GM23338 (cell line): ENCODE data around the gene TACC3.

Experiments used
- EZH2 ChIP-seq: fragments of 200-600 bp; sonication (generic); IDR thresholded peaks from one replicate; pipeline ENCODE4 v1.8.0; 2017; ENCODE audit warnings: antibody characterized with exemption, mild to moderate bottlenecking, low read depth; ENCODE audit not compliant: unreplicated experiment
- POLR2AphosphoS5 ChIP-seq: IDR thresholded peaks from 2 replicates; pipeline ENCODE4 v1.6.1; 2016; ENCODE audit warnings: antibody characterized with exemption, low read depth
- TF ChIP-seq, protein P1 (sequence below): IDR thresholded peaks from one replicate; pipeline ENCODE4 v1.6.1; 2018; ENCODE audit warnings: antibody characterized with exemption; ENCODE audit not compliant: unreplicated experiment
- TF ChIP-seq, protein P2 (sequence below), 2 experiments: fragments of 200-600 bp in 1 of 2; sonication (generic) in 1 of 2; conservative IDR thresholded peaks; 2 replicates each; pipeline versions ENCODE4 v1.5.1 to v1.6.1; 2016 to 2017; ENCODE audit warnings: antibody characterized with exemption in 2 of 2, low read depth in 2 of 2, mild to moderate bottlenecking in 2 of 2, moderate library complexity in 1 of 2
- TF ChIP-seq, protein P3 (sequence below): IDR thresholded peaks from 2 replicates; pipeline ENCODE4 v1.6.1; 2016; ENCODE audit warnings: antibody characterized with exemption

DNA sequence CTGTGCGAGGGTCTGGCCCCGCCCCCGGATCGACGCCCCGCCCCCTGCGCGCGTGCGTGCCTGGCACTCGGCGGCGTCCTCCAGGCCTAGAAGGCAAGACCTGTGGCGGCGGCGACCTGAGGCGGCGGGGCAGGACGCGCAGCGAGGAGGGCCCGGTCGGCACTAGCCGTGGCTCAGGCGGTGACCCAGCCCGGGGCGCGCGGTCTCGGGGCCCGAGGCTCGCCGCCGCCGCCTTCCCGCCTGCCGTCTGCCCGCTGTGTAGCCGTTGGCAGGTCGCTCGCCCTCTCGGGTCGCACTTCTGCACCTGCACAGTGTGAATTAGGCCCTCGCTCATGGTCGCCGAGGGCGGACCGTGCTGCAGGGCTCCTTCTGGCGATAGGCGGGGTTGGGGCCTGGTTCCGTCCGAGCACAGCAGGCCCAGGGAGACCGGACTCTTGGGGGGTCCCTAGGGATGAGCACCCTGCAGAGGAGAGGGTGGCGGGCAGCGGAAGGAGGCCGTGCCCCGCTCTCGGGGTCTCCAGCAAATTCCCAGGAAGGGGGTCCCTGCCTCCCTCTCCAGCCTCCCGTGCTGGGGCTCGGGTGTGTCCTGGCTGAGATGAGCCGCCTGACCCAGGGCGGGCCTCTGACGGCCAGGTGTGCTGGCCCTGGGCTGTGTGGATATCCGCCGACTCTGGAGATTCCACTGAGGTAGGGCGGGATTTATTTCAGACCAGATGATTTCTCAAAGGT, 36.7 kb upstream of the TACC3 start:
- TF ChIP-seq, protein P1, sequence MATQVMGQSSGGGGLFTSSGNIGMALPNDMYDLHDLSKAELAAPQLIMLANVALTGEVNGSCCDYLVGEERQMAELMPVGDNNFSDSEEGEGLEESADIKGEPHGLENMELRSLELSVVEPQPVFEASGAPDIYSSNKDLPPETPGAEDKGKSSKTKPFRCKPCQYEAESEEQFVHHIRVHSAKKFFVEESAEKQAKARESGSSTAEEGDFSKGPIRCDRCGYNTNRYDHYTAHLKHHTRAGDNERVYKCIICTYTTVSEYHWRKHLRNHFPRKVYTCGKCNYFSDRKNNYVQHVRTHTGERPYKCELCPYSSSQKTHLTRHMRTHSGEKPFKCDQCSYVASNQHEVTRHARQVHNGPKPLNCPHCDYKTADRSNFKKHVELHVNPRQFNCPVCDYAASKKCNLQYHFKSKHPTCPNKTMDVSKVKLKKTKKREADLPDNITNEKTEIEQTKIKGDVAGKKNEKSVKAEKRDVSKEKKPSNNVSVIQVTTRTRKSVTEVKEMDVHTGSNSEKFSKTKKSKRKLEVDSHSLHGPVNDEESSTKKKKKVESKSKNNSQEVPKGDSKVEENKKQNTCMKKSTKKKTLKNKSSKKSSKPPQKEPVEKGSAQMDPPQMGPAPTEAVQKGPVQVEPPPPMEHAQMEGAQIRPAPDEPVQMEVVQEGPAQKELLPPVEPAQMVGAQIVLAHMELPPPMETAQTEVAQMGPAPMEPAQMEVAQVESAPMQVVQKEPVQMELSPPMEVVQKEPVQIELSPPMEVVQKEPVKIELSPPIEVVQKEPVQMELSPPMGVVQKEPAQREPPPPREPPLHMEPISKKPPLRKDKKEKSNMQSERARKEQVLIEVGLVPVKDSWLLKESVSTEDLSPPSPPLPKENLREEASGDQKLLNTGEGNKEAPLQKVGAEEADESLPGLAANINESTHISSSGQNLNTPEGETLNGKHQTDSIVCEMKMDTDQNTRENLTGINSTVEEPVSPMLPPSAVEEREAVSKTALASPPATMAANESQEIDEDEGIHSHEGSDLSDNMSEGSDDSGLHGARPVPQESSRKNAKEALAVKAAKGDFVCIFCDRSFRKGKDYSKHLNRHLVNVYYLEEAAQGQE = no peak
- TF ChIP-seq, protein P2, sequence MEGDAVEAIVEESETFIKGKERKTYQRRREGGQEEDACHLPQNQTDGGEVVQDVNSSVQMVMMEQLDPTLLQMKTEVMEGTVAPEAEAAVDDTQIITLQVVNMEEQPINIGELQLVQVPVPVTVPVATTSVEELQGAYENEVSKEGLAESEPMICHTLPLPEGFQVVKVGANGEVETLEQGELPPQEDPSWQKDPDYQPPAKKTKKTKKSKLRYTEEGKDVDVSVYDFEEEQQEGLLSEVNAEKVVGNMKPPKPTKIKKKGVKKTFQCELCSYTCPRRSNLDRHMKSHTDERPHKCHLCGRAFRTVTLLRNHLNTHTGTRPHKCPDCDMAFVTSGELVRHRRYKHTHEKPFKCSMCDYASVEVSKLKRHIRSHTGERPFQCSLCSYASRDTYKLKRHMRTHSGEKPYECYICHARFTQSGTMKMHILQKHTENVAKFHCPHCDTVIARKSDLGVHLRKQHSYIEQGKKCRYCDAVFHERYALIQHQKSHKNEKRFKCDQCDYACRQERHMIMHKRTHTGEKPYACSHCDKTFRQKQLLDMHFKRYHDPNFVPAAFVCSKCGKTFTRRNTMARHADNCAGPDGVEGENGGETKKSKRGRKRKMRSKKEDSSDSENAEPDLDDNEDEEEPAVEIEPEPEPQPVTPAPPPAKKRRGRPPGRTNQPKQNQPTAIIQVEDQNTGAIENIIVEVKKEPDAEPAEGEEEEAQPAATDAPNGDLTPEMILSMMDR (conservative IDR thresholded peaks at IDR 0.05; ENCODE audit: low read depth in 2 of 2) = no peak
- TF ChIP-seq POLR2AphosphoS5 (peak; percentile 53), EZH2 (no peak)
- TF ChIP-seq, protein P3, sequence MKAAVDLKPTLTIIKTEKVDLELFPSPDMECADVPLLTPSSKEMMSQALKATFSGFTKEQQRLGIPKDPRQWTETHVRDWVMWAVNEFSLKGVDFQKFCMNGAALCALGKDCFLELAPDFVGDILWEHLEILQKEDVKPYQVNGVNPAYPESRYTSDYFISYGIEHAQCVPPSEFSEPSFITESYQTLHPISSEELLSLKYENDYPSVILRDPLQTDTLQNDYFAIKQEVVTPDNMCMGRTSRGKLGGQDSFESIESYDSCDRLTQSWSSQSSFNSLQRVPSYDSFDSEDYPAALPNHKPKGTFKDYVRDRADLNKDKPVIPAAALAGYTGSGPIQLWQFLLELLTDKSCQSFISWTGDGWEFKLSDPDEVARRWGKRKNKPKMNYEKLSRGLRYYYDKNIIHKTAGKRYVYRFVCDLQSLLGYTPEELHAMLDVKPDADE = no peak
